ENCODE measurements around the gene EPM2A. TPM values are rescaled to one million over a fixed set of nuclear protein-coding genes. Genes with fewer than 3 reads are reported as not detected.
"Not testable (repeated sequence)": the region's sequence is repeated elsewhere in the genome, so short reads cannot be mapped to it uniquely, and the experiment has no call there.

Gene EPM2A
- total and polyA plus RNA-seq, 2 donors (not counting 3 experiments of a cell fraction or from before 2014, with no cell fraction given) = 3.1 to 4.8 TPM

GRCh38 chr6:145699462-145699861 is 35.9 kb downstream of the EPM2A start:
- peaks cover 24% of the 10 kb centered on the region for H3K4me1 ChIP-seq (ENCODE audit: control insufficient read depth, extremely low read depth, insufficient read depth, low read length)
- dilution Hi-C loops (cut with MboI; ENCODE audit: extremely low pct_ligation_motif_present, low sequenced_read_pairs) = no loop called here
- H2AFZ ChIP-seq (ENCODE audit: low read depth, low read length) = no peak overlapping the region
- no peak overlapping the region for H3K4me3 ChIP-seq (replicated peaks in 1 of 3; ENCODE audit: insufficient read depth in 1 of 3, low read depth in 1 of 3, low read length in 3 of 3)
- no peaks in the 10 kb centered on the region for H3K79me2 ChIP-seq (ENCODE audit: control insufficient read depth, insufficient read depth, low read length)
- no peaks in the 10 kb centered on the region for H3K27me3 ChIP-seq (ENCODE audit: control insufficient read depth in 2 of 2, insufficient read depth in 2 of 2, low read length in 2 of 2)
- ChIA-PET POLR2A (no interaction called here), CTCF (interaction anchor here (2.8 kb wide), 1 partner anchor 66 kb away, joined by 13 read pairs; no protein-coding TSS in a partner anchor)
- H3K9me3 ChIP-seq (replicated peaks; ENCODE audit: control insufficient read depth, insufficient read depth, low read length) = no peaks in the 10 kb centered on the region
- peak; percentile 80 for DNase-seq (ENCODE audit: low read depth, low spot score)
- FAIRE-seq = peak; percentile 89
- peak; percentile 94 for TF ChIP-seq JUN (IDR thresholded peaks at IDR 0.05; ENCODE audit: borderline replicate concordance, insufficient read depth, insufficient read length, low read depth)
- no peak for TF ChIP-seq GATA2 (IDR thresholded peaks at IDR 0.05; ENCODE audit: insufficient read depth, insufficient read length, low read depth, low read length)
- TF ChIP-seq MYC (IDR thresholded peaks at IDR 0.05; ENCODE audit: low read depth, low read length) = no peak
- peak; percentile 54 for TF ChIP-seq POLR2AphosphoS5 (IDR thresholded peaks at IDR 0.05; ENCODE audit: insufficient read depth, low read depth, low read length)
- no peak for TF ChIP-seq POLR2A (IDR thresholded peaks at IDR 0.05; ENCODE audit: low read depth, low read length)
- TF ChIP-seq CTCF (IDR thresholded peaks at IDR 0.05; ENCODE audit: extremely low read depth in 1 of 2, insufficient read depth in 1 of 2, low read depth in 1 of 2, low read length in 2 of 2) = no peak
- peak; percentile 93 for TF ChIP-seq FOS (IDR thresholded peaks at IDR 0.05; ENCODE audit: borderline replicate concordance, insufficient read depth, low read length)
- TF ChIP-seq MAX (IDR thresholded peaks at IDR 0.05; ENCODE audit: insufficient read depth, insufficient read length) = no peak
- TF ChIP-seq EZH2 (IDR thresholded peaks at IDR 0.05; ENCODE audit: borderline replicate concordance, low read depth, low read length, severe bottlenecking) = no peak
- intact Hi-C loops (cut with micrococcal nuclease) = loop anchor here (1.0 to 2.0 kb wide), 2 partner anchors 31 to 115 kb away; partner anchors contain the start of gene FBXO30
- H3K9ac ChIP-seq (replicated peaks; ENCODE audit: extremely low read depth, insufficient read depth, low read length) = peak overlapping the region; percentile 65
- no TSS peak for BruUV-seq (replicated peaks)
- no peaks in the 10 kb centered on the region for H3K36me3 ChIP-seq (ENCODE audit: control insufficient read depth in 2 of 2, extremely low read depth in 1 of 2, insufficient read depth in 2 of 2, low read length in 2 of 2)
- H3K4me2 ChIP-seq (ENCODE audit: insufficient read depth, low read length) = peak overlapping the region; percentile 61
- H3K9me1 ChIP-seq (replicated peaks; ENCODE audit: control insufficient read depth, extremely low read depth, insufficient read depth, low read length) = no peaks in the 10 kb centered on the region
- H4K20me1 ChIP-seq (replicated peaks; ENCODE audit: control insufficient read depth, extremely low read depth, insufficient read depth, low read length) = no peaks in the 10 kb centered on the region
- peak overlapping the region; percentile 95 for H3K27ac ChIP-seq (ENCODE audit: insufficient read depth, low read depth, low read length)

GRCh38 chr6:145697401-145697800 is 37.9 kb downstream of the EPM2A start:
- FAIRE-seq; H4K20me1 ChIP-seq (replicated peaks; ENCODE audit: control insufficient read depth, extremely low read depth, insufficient read depth, low read length); H3K4me2 ChIP-seq (ENCODE audit: insufficient read depth, low read length); H3K27me3 ChIP-seq (ENCODE audit: control insufficient read depth in 2 of 2, insufficient read depth in 2 of 2, low read length in 2 of 2); intact Hi-C loops (cut with micrococcal nuclease); H3K9me1 ChIP-seq (replicated peaks; ENCODE audit: control insufficient read depth, extremely low read depth, insufficient read depth, low read length); H3K79me2 ChIP-seq (ENCODE audit: control insufficient read depth, insufficient read depth, low read length); H2AFZ ChIP-seq (ENCODE audit: low read depth, low read length); H3K9me3 ChIP-seq (replicated peaks; ENCODE audit: control insufficient read depth, insufficient read depth, low read length); H3K4me3 ChIP-seq (replicated peaks in 1 of 3; ENCODE audit: insufficient read depth in 1 of 3, low read depth in 1 of 3, low read length in 3 of 3); DNase-seq (ENCODE audit: low read depth, low spot score); POLR2A ChIA-PET; CTCF ChIA-PET; H3K9ac ChIP-seq (replicated peaks; ENCODE audit: extremely low read depth, insufficient read depth, low read length); BruUV-seq (replicated peaks); dilution Hi-C loops (cut with MboI; ENCODE audit: extremely low pct_ligation_motif_present, low sequenced_read_pairs); H3K36me3 ChIP-seq (ENCODE audit: control insufficient read depth in 2 of 2, extremely low read depth in 1 of 2, insufficient read depth in 2 of 2, low read length in 2 of 2); H3K27ac ChIP-seq (ENCODE audit: insufficient read depth, low read depth, low read length): not testable (repeated sequence)
- H3K4me1 ChIP-seq (ENCODE audit: control insufficient read depth, extremely low read depth, insufficient read depth, low read length) = peaks cover 21% of the 10 kb centered on the region
